Loucy (cell line): ENCODE results near the gene MYH7B.

Experiments
- H2AFZ ChIP-seq: fragments of 200-600 bp; sonication (generic); 2 replicates; pipeline ENCODE4 v1.6.0; 2016; ENCODE audit warnings: antibody characterized with exemption, mild to moderate bottlenecking, low read length, moderate library complexity
- H3F3A ChIP-seq: fragments of 200-600 bp; 2 replicates; pipeline ENCODE4 v1.6.0; 2016; ENCODE audit warnings: antibody characterized with exemption, low read depth, mild to moderate bottlenecking
- H3K27me3 ChIP-seq: fragments of 200-600 bp; sonication (generic); 2 replicates; pipeline ENCODE4 v1.6.1; 2014; ENCODE audit warnings: low read length, mild to moderate bottlenecking; ENCODE audit not compliant: insufficient read depth, poor library complexity, severe bottlenecking
- H3K36me3 ChIP-seq: fragments of 200-600 bp; sonication (generic); 2 replicates; pipeline ENCODE4 v1.6.1; 2016; ENCODE audit warnings: low read length; ENCODE audit not compliant: insufficient read depth
- H3K4me1 ChIP-seq: fragments of 200-600 bp; sonication (generic); 2 replicates; pipeline ENCODE4 v1.5.1; 2014; ENCODE audit warnings: low read length, mild to moderate bottlenecking; ENCODE audit not compliant: insufficient read depth, poor library complexity, severe bottlenecking
- H3K4me2 ChIP-seq: fragments of 200-600 bp; sonication (generic); 2 replicates; pipeline ENCODE4 v1.6.0; 2014; ENCODE audit warnings: antibody characterized with exemption, low read length, low read depth, mild to moderate bottlenecking; ENCODE audit not compliant: poor library complexity, severe bottlenecking
- H3K4me3 ChIP-seq: fragments of 200-600 bp; sonication (generic); 2 replicates; pipeline ENCODE4 v1.5.1; 2014; ENCODE audit warnings: low read length, mild to moderate bottlenecking, mixed read lengths; ENCODE audit not compliant: poor library complexity, severe bottlenecking
- H3K79me2 ChIP-seq: fragments of 200-600 bp; sonication (generic); 2 replicates; pipeline ENCODE4 v1.6.1; 2014; ENCODE audit warnings: low read length; ENCODE audit not compliant: insufficient read depth
- H3K9ac ChIP-seq: fragments of 200-600 bp; sonication (generic); 2 replicates; pipeline ENCODE4 v1.6.0; 2014; ENCODE audit warnings: mild to moderate bottlenecking, low read depth, low read length, moderate library complexity; ENCODE audit not compliant: poor library complexity, severe bottlenecking
- H3K9me2 ChIP-seq: fragments of 200-600 bp; sonication (generic); replicated peaks from 2 replicates; pipeline ENCODE4 v1.6.1; 2016; ENCODE audit warnings: low read depth, low read length, mixed read lengths
- H3K9me3 ChIP-seq: fragments of 200-600 bp; sonication (generic); 2 replicates; pipeline ENCODE4 v1.6.1; 2014; ENCODE audit warnings: mild to moderate bottlenecking, antibody characterized with exemption, low read length, low read depth; ENCODE audit not compliant: insufficient read depth
- H4K20me1 ChIP-seq: fragments of 200-600 bp; sonication (generic); 2 replicates; pipeline ENCODE4 v1.6.0; 2014; ENCODE audit warnings: antibody characterized with exemption, low read length, mild to moderate bottlenecking; ENCODE audit not compliant: insufficient read depth, poor library complexity, severe bottlenecking
- CTCF ChIP-seq: fragments of 200-600 bp; sonication (generic); conservative IDR thresholded peaks from 2 replicates; pipeline ENCODE4 v1.5.1; 2014; ENCODE audit warnings: mild to moderate bottlenecking, antibody characterized with exemption, low read length
- EZH2phosphoT487 ChIP-seq: fragments of 200-600 bp; IDR thresholded peaks from 2 replicates; pipeline ENCODE4 v1.6.1; 2018; ENCODE audit warnings: antibody characterized with exemption, mild to moderate bottlenecking, moderate library complexity, borderline replicate concordance

Gene MYH7B

GRCh38 chr20:34942301-34942700 lies 13.4 kb upstream of the MYH7B start:
- peaks cover 32% of the 10 kb centered on the region; the same call in 1 of the 2 replicates for H3K36me3 ChIP-seq
- no peak for TF ChIP-seq EZH2phosphoT487
- no peak for TF ChIP-seq CTCF
- H3F3A ChIP-seq = no peaks in the 10 kb centered on the region
- no peaks in the 10 kb centered on the region for H3K9me2 ChIP-seq
- H4K20me1 ChIP-seq = no peaks in the 10 kb centered on the region
- no peaks in the 10 kb centered on the region for H3K27me3 ChIP-seq
- no peaks in the 10 kb centered on the region for H3K9me3 ChIP-seq
- no peak overlapping the region for H2AFZ ChIP-seq
- no peaks in the 10 kb centered on the region for H3K4me1 ChIP-seq
- no peak overlapping the region for H3K9ac ChIP-seq
- no peak overlapping the region for H3K4me2 ChIP-seq
- H3K4me3 ChIP-seq = no peak overlapping the region
- H3K79me2 ChIP-seq = no peaks in the 10 kb centered on the region

DNA sequence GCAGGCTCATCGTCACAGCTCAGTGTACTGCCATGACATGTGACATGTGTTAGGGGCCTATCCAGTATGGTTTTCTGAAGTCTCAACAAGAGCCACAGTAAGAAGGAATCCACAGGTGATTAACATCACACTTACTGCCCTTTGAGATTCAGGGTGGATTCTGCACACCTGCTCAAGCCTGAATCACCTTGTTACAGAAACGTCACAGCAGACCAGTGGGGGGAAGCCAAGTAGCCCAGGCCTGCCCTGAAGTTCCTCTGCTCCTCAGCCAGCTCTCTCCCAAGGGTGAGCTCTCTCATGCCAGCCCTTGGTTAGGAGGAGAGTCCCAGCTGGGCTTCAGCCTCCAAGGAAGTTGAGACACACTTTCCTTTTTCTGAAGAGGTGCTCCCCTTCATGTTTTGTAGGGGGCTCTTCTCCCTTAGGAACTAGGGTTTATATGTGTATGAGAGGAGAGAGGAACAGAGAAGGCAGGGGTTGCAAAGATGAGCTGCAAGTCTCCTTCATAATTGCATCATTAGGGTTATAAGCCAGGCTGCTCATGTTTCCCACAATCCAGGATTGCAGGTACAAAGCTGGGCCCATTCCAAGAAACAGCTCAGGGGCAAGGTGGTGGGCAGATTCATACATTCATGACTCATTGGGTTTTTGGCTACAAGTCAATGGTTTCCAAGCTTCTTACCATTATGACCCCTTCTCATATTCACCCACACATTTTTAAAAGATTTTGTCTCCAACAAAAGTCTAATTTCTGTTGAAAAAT lies 11.7 kb upstream of the MYH7B start:
- H3K4me1 ChIP-seq = no peaks in the 10 kb centered on the region
- peaks cover 23% of the 10 kb centered on the region; the same call in 1 of the 2 replicates for H3K36me3 ChIP-seq
- no peak overlapping the region for H3K4me2 ChIP-seq

DNA sequence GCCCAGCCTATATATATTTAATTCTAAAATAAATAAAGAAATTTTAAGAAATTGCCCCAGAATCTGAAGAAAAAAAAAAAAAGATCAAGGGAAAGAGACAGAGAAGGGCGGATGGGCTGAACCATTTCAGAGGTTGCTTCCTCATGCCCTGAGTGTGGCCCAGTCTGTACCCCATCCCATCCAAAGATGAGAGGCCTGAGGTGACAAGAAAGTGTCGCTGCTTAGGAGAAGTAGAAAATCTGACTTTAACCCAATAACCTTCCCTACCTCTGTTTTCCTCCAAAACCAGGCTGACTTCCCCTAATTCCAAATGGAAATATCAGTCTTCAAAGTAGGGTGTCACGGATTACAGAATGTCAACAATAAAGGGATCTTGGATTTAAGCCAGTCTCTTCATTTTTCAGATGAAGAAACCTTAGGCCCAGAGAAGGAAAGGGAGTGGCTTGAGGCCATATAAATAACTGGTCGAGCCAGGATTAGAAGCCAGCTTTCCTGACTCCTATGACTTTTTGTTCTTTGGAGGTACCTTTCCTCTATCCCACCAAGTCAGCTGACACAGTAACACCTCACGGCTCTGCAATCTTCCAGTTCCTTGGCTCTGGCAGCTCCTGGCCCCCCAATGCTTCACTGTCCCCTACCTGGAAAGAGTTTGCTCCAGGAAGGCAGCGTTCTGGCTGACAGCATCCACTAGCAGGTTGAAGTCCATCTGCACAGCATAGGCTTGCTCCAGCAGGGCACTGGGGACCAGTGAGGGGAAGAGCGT lies 10.2 kb upstream of the MYH7B start:
- no peak for TF ChIP-seq CTCF
- no peaks in the 10 kb centered on the region for H3K27me3 ChIP-seq
- no peaks in the 10 kb centered on the region for H3F3A ChIP-seq
- no peak overlapping the region for H3K9ac ChIP-seq
- no peaks in the 10 kb centered on the region for H3K9me2 ChIP-seq
- H3K4me1 ChIP-seq = no peaks in the 10 kb centered on the region
- peaks cover 22% of the 10 kb centered on the region; the same call in 1 of the 2 replicates for H3K36me3 ChIP-seq
- H4K20me1 ChIP-seq = no peaks in the 10 kb centered on the region
- H3K4me3 ChIP-seq = no peak overlapping the region
- H3K4me2 ChIP-seq = no peak overlapping the region
- no peak overlapping the region for H2AFZ ChIP-seq
- H3K79me2 ChIP-seq = no peaks in the 10 kb centered on the region
- no peaks in the 10 kb centered on the region for H3K9me3 ChIP-seq

More for the DNA sequence above, 11.7 kb upstream of the MYH7B start:
- Histone ChIP-seq H3K9me3 (no peaks in the 10 kb centered on the region), H4K20me1 (no peaks in the 10 kb centered on the region), H3K27me3 (no peaks in the 10 kb centered on the region), H3K9ac (no peak overlapping the region), H3K9me2 (no peaks in the 10 kb centered on the region), H2AFZ (no peak overlapping the region), H3K4me3 (no peak overlapping the region), H3K79me2 (no peaks in the 10 kb centered on the region), H3F3A (no peaks in the 10 kb centered on the region)
- TF ChIP-seq CTCF (no peak), EZH2phosphoT487 (no peak)
